ENCODE measurements around the gene TPO. TPM values are rescaled to one million over a fixed set of nuclear protein-coding genes. Genes with fewer than 3 reads are reported as not detected.

The TPO gene
- total RNA-seq, 4 donors from 2014 or later: 6.7 to 14.5 (median 11.3) TPM

GRCh38 chr2:1446301-1446700, 33.0 kb downstream of the TPO start:
- H3K4me1 ChIP-seq: no peaks in the 10 kb centered on the region
- H3K36me3 ChIP-seq: no peaks in the 10 kb centered on the region
- WGBS, 2 donors (ENCODE audit: low coverage in 1 of 2): 48 to 86% methylated on average over 1 to 2 of the region's 4 CpGs
- no peak for ATAC-seq
- H3K27ac ChIP-seq: no peak overlapping the region
- peaks cover 44% of the 10 kb centered on the region for H3K27me3 ChIP-seq
- no peak overlapping the region for H3K4me3 ChIP-seq
- H3K9me3 ChIP-seq: no peaks in the 10 kb centered on the region
- TF ChIP-seq POLR2A (IDR thresholded peaks at IDR 0.05) (no peak), CTCF (IDR thresholded peaks at IDR 0.05) (no peak), EP300 (IDR thresholded peaks at IDR 0.05) (no peak), POLR2AphosphoS5 (IDR thresholded peaks at IDR 0.05) (no peak)

- Histone ChIP-seq H3K4me1 (no peaks in the 10 kb centered on the region), H3K9me3 (no peaks in the 10 kb centered on the region), H3K27ac (no peak overlapping the region), H3K36me3 (no peaks in the 10 kb centered on the region), H3K27me3 (peaks cover 47% of the 10 kb centered on the region), H3K4me3 (no peak overlapping the region)
- 48% methylated on average over 15 of the region's 18 CpGs; no CpG with 5 or more reads in 1 of the 2 donors for WGBS, 2 donors (ENCODE audit: low coverage in 1 of 2)
- ATAC-seq: no peak
- TF ChIP-seq POLR2A (IDR thresholded peaks at IDR 0.05) (no peak), POLR2AphosphoS5 (IDR thresholded peaks at IDR 0.05) (no peak), EP300 (IDR thresholded peaks at IDR 0.05) (no peak), CTCF (IDR thresholded peaks at IDR 0.05) (no peak)
Measured at GRCh38 chr2:1448009-1448408, 34.7 kb downstream of the TPO start.

GRCh38 chr2:1450915-1451314, 37.7 kb downstream of the TPO start:
- Histone ChIP-seq H3K27ac (no peak overlapping the region), H3K36me3 (no peaks in the 10 kb centered on the region), H3K27me3 (peaks cover 56% of the 10 kb centered on the region), H3K4me3 (no peak overlapping the region), H3K9me3 (no peaks in the 10 kb centered on the region), H3K4me1 (no peaks in the 10 kb centered on the region)
- no peak for ATAC-seq
- TF ChIP-seq CTCF (IDR thresholded peaks at IDR 0.05) (no peak), POLR2AphosphoS5 (IDR thresholded peaks at IDR 0.05) (no peak), EP300 (IDR thresholded peaks at IDR 0.05) (no peak)
- 8 to 47% methylated on average over 3 of the region's 4 CpGs for WGBS, 2 donors (ENCODE audit: low coverage in 1 of 2)

GRCh38 chr2:1451422-1451821, 38.2 kb downstream of the TPO start:
- 50 to 80% methylated on average over 1 to 5 of the region's 5 CpGs for WGBS, 2 donors (ENCODE audit: low coverage in 1 of 2)

More at GRCh38 chr2:1451422-1451821, 38.2 kb downstream of the TPO start:
- Histone ChIP-seq H3K9me3 (no peaks in the 10 kb centered on the region), H3K36me3 (no peaks in the 10 kb centered on the region), H3K27ac (no peak overlapping the region), H3K27me3 (peaks cover 51% of the 10 kb centered on the region), H3K4me1 (no peaks in the 10 kb centered on the region), H3K4me3 (no peak overlapping the region)
- no peak for ATAC-seq
- TF ChIP-seq EP300 (IDR thresholded peaks at IDR 0.05) (no peak), CTCF (IDR thresholded peaks at IDR 0.05) (no peak), POLR2A (IDR thresholded peaks at IDR 0.05) (no peak), POLR2AphosphoS5 (IDR thresholded peaks at IDR 0.05) (no peak)
